Left lobe of liver (tissue), 2 donors: Measurements from ENCODE around the gene FZR1. TPM values are rescaled to one million over a fixed set of nuclear protein-coding genes. Genes with fewer than 3 reads are reported as not detected.
"Not testable (repeated sequence)": the region's sequence is repeated elsewhere in the genome, so short reads cannot be mapped to it uniquely, and the experiment has no call there.

Source experiments
- ATAC-seq: fragments of 200-7000 bp; cut with Tn5 transposase; one replicate; pipeline ENCODE4 v1.9.1; 2020; ENCODE audit warnings: mild to moderate bottlenecking, moderate library complexity
- DNase-seq: peaks from one replicate; pipeline ENCODE4 v3.0.0-alpha.2; 2020; ENCODE audit warnings: low spot score
- total RNA-seq: library from RNA; stranded (reverse); gene quantifications from one replicate; pipeline ENCODE4 v1.2.1, GENCODE V29; 2021
- donor health status: DM: no; HTN: no; CAD: no; lungs with moderate emphysema.
- donor health status: DM: no; HTN: yes; CAD: no.

Gene FZR1
- total RNA-seq, 1 donor from 2014 or later = 27.4 TPM

- no peak for ATAC-seq
- DNase-seq = no peak
Measured at GRCh38 chr19:3565139-3565538, 59.0 kb downstream of the FZR1 start.

GRCh38 chr19:3570042-3570441, 63.9 kb downstream of the FZR1 start:
- not testable (repeated sequence) for ATAC-seq, DNase-seq

GRCh38 chr19:3570606-3571011, 64.5 kb downstream of the FZR1 start:
- DNase-seq = no peak
- no peak for ATAC-seq

GRCh38 chr19:3572132-3572854, 66.2 kb downstream of the FZR1 start:
- DNase-seq = peak; percentile 100
- ATAC-seq = peak; percentile 92

- ATAC-seq (peak; percentile 3), DNase-seq (no peak)
Measured at GRCh38 chr19:3572855-3573161, 66.7 kb downstream of the FZR1 start, which contains the start of gene HMG20B. Gene HMG20B, plus strand, starts transcription at chr19:3572944. Its CDS starts 366 bp downstream, at chr19:3573310.

- no peak for DNase-seq
- peak; percentile 9 for ATAC-seq
Measured at GRCh38 chr19:3573162-3573857, 67.2 kb downstream of the FZR1 start.

GRCh38 chr19:3573858-3574637, 67.9 kb downstream of the FZR1 start:
- ATAC-seq (peak; percentile 56), DNase-seq (peak; percentile 89)

GRCh38 chr19:3575260-3575741, 69.2 kb downstream of the FZR1 start:
- DNase-seq (no peak), ATAC-seq (no peak)

GRCh38 chr19:3575949-3576673, 70.0 kb downstream of the FZR1 start:
- no peak for DNase-seq
- no peak for ATAC-seq

- DNase-seq (no peak), ATAC-seq (no peak)
Measured at GRCh38 chr19:3576696-3577443, 70.8 kb downstream of the FZR1 start.

- no peak for DNase-seq
- no peak for ATAC-seq
Measured at GRCh38 chr19:3577723-3578344, 71.7 kb downstream of the FZR1 start.

- no peak for DNase-seq
Measured at GRCh38 chr19:3578390-3578789, 72.3 kb downstream of the FZR1 start.

GRCh38 chr19:3580156-3580934, 74.2 kb downstream of the FZR1 start:
- ATAC-seq (peak; percentile 33), DNase-seq (no peak)

More at GRCh38 chr19:3578390-3578789, 72.3 kb downstream of the FZR1 start:
- no peak for ATAC-seq

GRCh38 chr19:3581792-3582191, 75.7 kb downstream of the FZR1 start:
- ATAC-seq, DNase-seq: not testable (repeated sequence)

GRCh38 chr19:3584036-3584802, 78.1 kb downstream of the FZR1 start:
- not testable (repeated sequence) for ATAC-seq, DNase-seq

GRCh38 chr19:3585301-3586126, 79.4 kb downstream of the FZR1 start, which contains the start of gene GIPC3:
Gene GIPC3, plus strand, starts transcription at chr19:3585478. Its CDS starts 120 bp downstream, at chr19:3585598.
- ATAC-seq = peak; percentile 20
- no peak for DNase-seq

- peak; percentile 13 for ATAC-seq
- no peak for DNase-seq
Measured at GRCh38 chr19:3586127-3586626, 80.1 kb downstream of the FZR1 start.
